ENCODE data around the gene MYBPC3. TPM values are rescaled to one million over a fixed set of nuclear protein-coding genes. Genes with fewer than 3 reads are reported as not detected.

MYBPC3 gene
- total RNA-seq, 4 donors from 2014 or later = not detected

DNA sequence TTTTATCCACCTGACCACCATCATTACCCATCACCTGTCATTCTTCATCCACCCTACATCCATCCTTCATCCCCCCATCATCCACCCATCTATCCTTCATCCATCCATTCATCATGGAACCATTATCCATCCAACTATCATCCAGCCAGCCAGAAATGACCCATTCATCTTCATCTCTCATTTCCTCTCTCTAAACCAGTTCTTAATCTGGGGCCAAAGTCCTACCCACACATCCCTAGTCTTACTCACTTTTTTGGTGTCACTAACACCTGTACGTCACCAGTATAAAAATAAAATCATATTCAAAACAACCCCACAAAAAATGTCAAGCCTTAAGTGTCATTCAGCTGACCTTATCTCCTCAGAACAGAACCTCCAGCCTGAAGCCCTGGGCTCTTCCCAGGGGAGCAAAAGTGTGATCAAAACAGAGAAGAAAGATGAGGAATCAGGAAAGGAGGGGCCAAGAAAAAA is 13.6 kb upstream of the MYBPC3 start:
- no peak for DNase-seq
- Histone ChIP-seq H3K36me3 (no peaks in the 10 kb centered on the region), H3K27me3 (no peaks in the 10 kb centered on the region), H3K27ac (no peak overlapping the region), H3K9me3 (no peaks in the 10 kb centered on the region), H3K4me3 (no peak overlapping the region), H3K4me1 (no peaks in the 10 kb centered on the region)
- 70 to 100% methylated on average over 1 of the region's 1 CpG for WGBS, 2 donors (ENCODE audit: low coverage in 1 of 2)
- TF ChIP-seq, protein P1, sequence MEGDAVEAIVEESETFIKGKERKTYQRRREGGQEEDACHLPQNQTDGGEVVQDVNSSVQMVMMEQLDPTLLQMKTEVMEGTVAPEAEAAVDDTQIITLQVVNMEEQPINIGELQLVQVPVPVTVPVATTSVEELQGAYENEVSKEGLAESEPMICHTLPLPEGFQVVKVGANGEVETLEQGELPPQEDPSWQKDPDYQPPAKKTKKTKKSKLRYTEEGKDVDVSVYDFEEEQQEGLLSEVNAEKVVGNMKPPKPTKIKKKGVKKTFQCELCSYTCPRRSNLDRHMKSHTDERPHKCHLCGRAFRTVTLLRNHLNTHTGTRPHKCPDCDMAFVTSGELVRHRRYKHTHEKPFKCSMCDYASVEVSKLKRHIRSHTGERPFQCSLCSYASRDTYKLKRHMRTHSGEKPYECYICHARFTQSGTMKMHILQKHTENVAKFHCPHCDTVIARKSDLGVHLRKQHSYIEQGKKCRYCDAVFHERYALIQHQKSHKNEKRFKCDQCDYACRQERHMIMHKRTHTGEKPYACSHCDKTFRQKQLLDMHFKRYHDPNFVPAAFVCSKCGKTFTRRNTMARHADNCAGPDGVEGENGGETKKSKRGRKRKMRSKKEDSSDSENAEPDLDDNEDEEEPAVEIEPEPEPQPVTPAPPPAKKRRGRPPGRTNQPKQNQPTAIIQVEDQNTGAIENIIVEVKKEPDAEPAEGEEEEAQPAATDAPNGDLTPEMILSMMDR (IDR thresholded peaks at IDR 0.05) = no peak
- TF ChIP-seq POLR2A (IDR thresholded peaks at IDR 0.05) (no peak), EP300 (IDR thresholded peaks at IDR 0.05; ENCODE audit: low read depth) (no peak)
- intact Hi-C loops (cut with DNase I; ENCODE audit: low total_unique reads) (no loop called here), in situ Hi-C loops (cut with MboI; ENCODE audit: low pct_ligation_motif_present in 1 of 4, low pct_unique_long_range_greater_than_20kb in 1 of 4, low sequenced_read_pairs in 3 of 4) (loop anchor here in 1 of 4 donors (25.0 kb wide), 1 partner anchor 179 kb away; the partner anchor contains the start of genes ARFGAP2 and PACSIN3)

DNA sequence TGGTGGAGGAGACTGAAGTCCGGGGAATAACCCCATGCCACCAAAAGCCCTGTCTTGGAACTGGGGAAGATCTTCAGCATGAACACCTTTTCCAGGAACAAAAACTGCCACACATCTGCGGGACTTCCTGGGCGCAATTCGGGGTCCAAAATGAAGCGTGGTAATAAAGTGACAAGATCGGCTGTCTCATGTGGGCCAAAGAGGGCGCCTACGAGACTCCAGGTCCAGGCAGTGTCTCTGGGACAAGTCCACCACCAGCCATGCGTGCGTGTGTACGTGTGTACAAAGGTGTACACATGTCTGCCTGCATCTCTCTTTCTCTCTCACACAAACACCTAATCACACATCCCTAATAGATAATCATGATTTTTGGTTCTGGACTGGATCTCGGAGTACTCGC is 8.9 kb upstream of the MYBPC3 start:
- 80 to 83% methylated on average over 6 to 13 of the region's 13 CpGs for WGBS, 2 donors (ENCODE audit: low coverage in 1 of 2)
- TF ChIP-seq POLR2A (IDR thresholded peaks at IDR 0.05) (no peak), POLR2AphosphoS5 (IDR thresholded peaks at IDR 0.05) (no peak), EP300 (IDR thresholded peaks at IDR 0.05; ENCODE audit: low read depth) (no peak)
- TF ChIP-seq, protein P1 (IDR thresholded peaks at IDR 0.05) = no peak
- in situ Hi-C loops (cut with MboI; ENCODE audit: low pct_ligation_motif_present in 1 of 4, low pct_unique_long_range_greater_than_20kb in 1 of 4, low sequenced_read_pairs in 3 of 4) = loop anchor here in 1 of 4 donors (25.0 kb wide), 1 partner anchor 174 kb away; the partner anchor contains the start of genes ARFGAP2 and PACSIN3

DNA sequence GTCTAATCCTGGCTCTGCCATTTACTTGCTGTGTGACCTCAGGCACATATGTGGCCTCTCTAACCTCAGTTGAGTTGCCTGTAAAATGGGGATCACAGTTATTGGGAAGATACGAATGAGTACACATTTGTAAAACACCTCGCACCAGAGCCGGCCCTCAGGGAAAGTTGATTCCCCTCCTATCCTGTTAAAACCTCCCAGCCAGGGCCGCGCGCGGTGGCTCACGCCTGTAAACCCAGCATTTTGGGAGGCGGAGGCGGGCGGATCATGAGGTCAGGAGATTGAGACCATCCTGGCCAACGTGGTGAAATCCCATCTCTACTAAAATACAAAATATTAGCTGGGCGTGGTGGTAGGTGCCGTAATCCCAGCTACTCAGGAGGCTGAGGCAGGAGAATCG is 7.8 kb upstream of the MYBPC3 start:
- no peak for TF ChIP-seq EP300 (IDR thresholded peaks at IDR 0.05; ENCODE audit: low read depth)
- no peak for TF ChIP-seq POLR2AphosphoS5 (IDR thresholded peaks at IDR 0.05)
- TF ChIP-seq, protein P1 (IDR thresholded peaks at IDR 0.05) = no peak
- TF ChIP-seq POLR2A (IDR thresholded peaks at IDR 0.05) = no peak
- WGBS, 2 donors (ENCODE audit: low coverage in 1 of 2) = 90 to 94% methylated on average over 3 to 15 of the region's 15 CpGs
- Histone ChIP-seq H3K4me1 (peaks cover 0 to 4% (median 0%) of the 10 kb centered on the region in 4 donors), H3K9me3 (no peaks in the 10 kb centered on the region), H3K4me3 (no peak overlapping the region), H3K36me3 (no peaks in the 10 kb centered on the region), H3K27ac (no peak overlapping the region), H3K27me3 (no peaks in the 10 kb centered on the region)
- intact Hi-C loops (cut with DNase I; ENCODE audit: low total_unique reads) = no loop called here
- in situ Hi-C loops (cut with MboI; ENCODE audit: low pct_ligation_motif_present in 1 of 4, low pct_unique_long_range_greater_than_20kb in 1 of 4, low sequenced_read_pairs in 3 of 4) = loop anchor here in 1 of 4 donors (25.0 kb wide), 1 partner anchor 173 kb away; the partner anchor contains the start of genes ARFGAP2 and PACSIN3
- no peak for DNase-seq

More for the DNA sequence above, 8.9 kb upstream of the MYBPC3 start:
- no peak for DNase-seq
- H3K36me3 ChIP-seq = no peaks in the 10 kb centered on the region
- H3K4me1 ChIP-seq = no peaks in the 10 kb centered on the region
- H3K4me3 ChIP-seq = no peak overlapping the region
- no peaks in the 10 kb centered on the region for H3K9me3 ChIP-seq
- no peak overlapping the region for H3K27ac ChIP-seq
- intact Hi-C loops (cut with DNase I; ENCODE audit: low total_unique reads) = no loop called here
- H3K27me3 ChIP-seq = no peaks in the 10 kb centered on the region

DNA sequence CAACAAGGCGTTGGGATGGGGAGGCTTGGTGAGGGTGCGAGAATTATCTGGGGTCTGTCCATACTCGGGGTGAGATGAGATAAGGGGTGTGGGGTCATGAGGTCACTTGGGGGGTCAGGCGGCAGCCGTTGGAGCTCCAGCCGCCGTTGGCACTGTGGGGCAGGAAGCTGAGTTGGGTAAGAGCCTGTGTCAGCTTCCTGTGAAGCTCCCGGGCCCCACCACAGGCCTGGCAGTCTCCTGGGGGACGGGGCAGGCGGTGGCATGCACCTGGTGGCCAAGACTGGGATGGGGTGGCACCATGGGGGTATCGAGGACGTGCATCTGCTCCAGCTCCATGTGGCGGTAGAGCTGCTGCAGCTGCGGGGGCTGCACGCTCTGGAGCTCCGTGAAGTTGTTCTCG is 7.1 kb upstream of the MYBPC3 start:
- no peaks in the 10 kb centered on the region for H3K36me3 ChIP-seq
- H3K4me3 ChIP-seq = no peak overlapping the region
- TF ChIP-seq POLR2A (IDR thresholded peaks at IDR 0.05) (no peak), EP300 (IDR thresholded peaks at IDR 0.05; ENCODE audit: low read depth) (no peak), POLR2AphosphoS5 (IDR thresholded peaks at IDR 0.05) (no peak)
- TF ChIP-seq, protein P1 (IDR thresholded peaks at IDR 0.05) = no peak
- H3K27me3 ChIP-seq = no peaks in the 10 kb centered on the region
- intact Hi-C loops (cut with DNase I; ENCODE audit: low total_unique reads) (loop anchor here (5.0 kb wide), 2 partner anchors 182 to 467 kb away; partner anchors contain the start of gene ARFGAP2), in situ Hi-C loops (cut with MboI; ENCODE audit: low pct_ligation_motif_present in 1 of 4, low pct_unique_long_range_greater_than_20kb in 1 of 4, low sequenced_read_pairs in 3 of 4) (loop anchor here in 1 of 4 donors (25.0 kb wide), 1 partner anchor 172 kb away; the partner anchor contains the start of genes ARFGAP2 and PACSIN3)
- no peak overlapping the region for H3K27ac ChIP-seq
- H3K4me1 ChIP-seq = peaks cover 0 to 9% (median 4%) of the 10 kb centered on the region in 4 donors
- H3K9me3 ChIP-seq = no peaks in the 10 kb centered on the region
- no peak for DNase-seq
- WGBS, 2 donors (ENCODE audit: low coverage in 1 of 2) = 58 to 74% methylated on average over 7 to 17 of the region's 17 CpGs
